22Rv1 (cell line): Measurements from ENCODE around the gene TTLL1.
A peak's percentile ranks its signal among the peaks of the same experiment; 100 is the strongest.

ENCODE experiments used
- H3K27ac ChIP-seq: fragments of 450-650 bp; 2 replicates; pipeline ENCODE4 v1.5.1; 2017
- CTCF ChIP-seq: fragments of 450-650 bp; IDR thresholded peaks from 2 replicates; pipeline ENCODE4 v1.5.1; 2017; ENCODE audit warnings: mild to moderate bottlenecking
- ZFX ChIP-seq: fragments of 450-650 bp; IDR thresholded peaks from 2 replicates; pipeline ENCODE4 v1.6.1; 2017; ENCODE audit warnings: antibody characterized with exemption, borderline replicate concordance

Gene TTLL1

GRCh38 chr22:43066134-43066533 is 23.1 kb downstream of the TTLL1 start:
- H3K27ac ChIP-seq = no peak overlapping the region
- TF ChIP-seq CTCF (no peak), ZFX (no peak)

- no peak for TF ChIP-seq ZFX
- TF ChIP-seq CTCF = peak; percentile 84
- H3K27ac ChIP-seq = no peak overlapping the region
These were observed 29.0 kb downstream of the TTLL1 start for GRCh38 chr22:43060183-43060582.

- no peak overlapping the region for H3K27ac ChIP-seq
- TF ChIP-seq ZFX (no peak), CTCF (no peak)
These were observed 31.6 kb downstream of the TTLL1 start for GRCh38 chr22:43057641-43058040.

- TF ChIP-seq ZFX = no peak
- TF ChIP-seq CTCF = peak; percentile 41
- no peak overlapping the region for H3K27ac ChIP-seq
These were observed 36.0 kb downstream of the TTLL1 start for GRCh38 chr22:43053176-43053575.

- H3K27ac ChIP-seq = no peak overlapping the region
- no peak for TF ChIP-seq CTCF
These were observed 38.2 kb downstream of the TTLL1 start for GRCh38 chr22:43050995-43051394.

GRCh38 chr22:43047605-43048004 is 41.6 kb downstream of the TTLL1 start:
- TF ChIP-seq CTCF = no peak
- no peak for TF ChIP-seq ZFX

GRCh38 chr22:43044290-43044712 is 44.9 kb downstream of the TTLL1 start:
- no peak overlapping the region for H3K27ac ChIP-seq
- no peak for TF ChIP-seq ZFX
- no peak for TF ChIP-seq CTCF

More at GRCh38 chr22:43047605-43048004, 41.6 kb downstream of the TTLL1 start:
- no peak overlapping the region for H3K27ac ChIP-seq
